BJ (cell line): ENCODE data around the gene MEA1. TPM values are rescaled to one million over a fixed set of nuclear protein-coding genes. Genes with fewer than 3 reads are reported as not detected.

Source experiments
- CTCF ChIA-PET: fragments of 350-600 bp; formaldehyde crosslinking; extraction: SDS; loops from one replicate; lab custom pipeline; 2021; ENCODE audit warnings: antibody characterized with exemption, inconsistent platforms; lab: Yijun Ruan, JAX
- POLR2A ChIA-PET: fragments of 300-600 bp; sonication (Branson Sonifier 250); formaldehyde crosslinking; extraction: SDS; loops from one replicate; lab custom pipeline; 2021; ENCODE audit warnings: antibody characterized with exemption; lab: Charles Lee
- DNase-seq: peaks from one replicate; pipeline ENCODE4 v3.0.0-alpha.2; 2011; ENCODE audit warnings: low read depth
- H3K27me3 ChIP-seq: 2 replicates; pipeline ENCODE4 v1.6.0; 2011; ENCODE audit warnings: low read length; ENCODE audit not compliant: control insufficient read depth, insufficient read depth
- H3K36me3 ChIP-seq: 2 replicates; pipeline ENCODE4 v1.5.1; 2011; ENCODE audit warnings: low read length; ENCODE audit not compliant: control insufficient read depth, insufficient read depth
- H3K4me3 ChIP-seq: 2 replicates; pipeline ENCODE4 v1.5.1; 2011; ENCODE audit warnings: low read depth, mild to moderate bottlenecking, control low read depth, low read length
- CTCF ChIP-seq: IDR thresholded peaks from 2 replicates; pipeline ENCODE4 v1.5.1; 2011; ENCODE audit warnings: low read depth, mild to moderate bottlenecking, control low read depth, inconsistent platforms, low read length, moderate library complexity; ENCODE audit not compliant: insufficient read depth
- polyA plus RNA-seq: library from polyadenylated mRNA; depleted of rRNA; stranded (reverse); fragments of >200 nt; gene quantifications from 2 replicates; pipeline ENCODE4 v1.2.3, GENCODE V29; 2011

Gene MEA1
- polyA plus RNA-seq, 1 experiment = 107 TPM

- DNase-seq = no peak
- no peak for TF ChIP-seq CTCF
- ChIA-PET POLR2A (no interaction called here), CTCF (no interaction called here)
- Histone ChIP-seq H3K36me3 (peaks cover 19% of the 10 kb centered on the region), H3K27me3 (no peaks in the 10 kb centered on the region), H3K4me3 (no peak overlapping the region)
Observed at GRCh38 chr6:43019152-43019551, 5.4 kb upstream of the MEA1 start.

GRCh38 chr6:43016943-43017334 lies 3.2 kb upstream of the MEA1 start:
- TF ChIP-seq CTCF = no peak
- DNase-seq = no peak
- ChIA-PET CTCF (interaction anchor here (1.0 kb wide), 1 partner anchor 54 kb away, joined by 3 read pairs; no protein-coding TSS in a partner anchor), POLR2A (no interaction called here)
- no peak overlapping the region for H3K4me3 ChIP-seq
- H3K36me3 ChIP-seq = peaks cover 19% of the 10 kb centered on the region
- H3K27me3 ChIP-seq = no peaks in the 10 kb centered on the region

GRCh38 chr6:43016176-43016942 lies 2.6 kb upstream of the MEA1 start:
- H3K36me3 ChIP-seq = peaks cover 19% of the 10 kb centered on the region
- ChIA-PET CTCF (interaction anchor here (0.6 to 1.0 kb wide), 3 partner anchors 53 to 134 kb away, joined by 3 to 5 read pairs (median 3); no protein-coding TSS in a partner anchor), POLR2A (no interaction called here)
- no peaks in the 10 kb centered on the region for H3K27me3 ChIP-seq
- no peak for DNase-seq
- H3K4me3 ChIP-seq = no peak overlapping the region
- TF ChIP-seq CTCF = no peak

GRCh38 chr6:43014434-43014909 lies 726 bp upstream of the MEA1 start:
- Histone ChIP-seq H3K4me3 (peak overlapping the region; percentile 97), H3K36me3 (peaks cover 22% of the 10 kb centered on the region), H3K27me3 (no peaks in the 10 kb centered on the region)
- CTCF ChIA-PET = interaction anchor here (2.1 to 2.3 kb wide), 3 partner anchors 22 to 215 kb away, joined by 5 to 8 read pairs (median 5); partner anchors contain the start of genes CUL7 and DNPH1
- TF ChIP-seq CTCF = no peak
- no peak for DNase-seq
- POLR2A ChIA-PET = interaction anchor here (0.9 kb wide), 1 partner anchor 39 kb away, joined by 5 read pairs; the partner anchor contains the start of gene CUL7

- DNase-seq = no peak
- peaks cover 15% of the 10 kb centered on the region for H3K36me3 ChIP-seq
- CTCF ChIA-PET = interaction anchor here (0.6 to 2.3 kb wide), 5 partner anchors 10 to 130 kb away, joined by 3 to 5 read pairs (median 5); partner anchors contain the start of gene CUL7
- H3K27me3 ChIP-seq = no peaks in the 10 kb centered on the region
- peak overlapping the region; percentile 97 for H3K4me3 ChIP-seq
- TF ChIP-seq CTCF = no peak
- POLR2A ChIA-PET = no interaction called here
Observed at GRCh38 chr6:43013097-43013842, 476 bp downstream of the MEA1 start.
